ENCODE data around the gene GABARAPL2. TPM values are rescaled to one million over a fixed set of nuclear protein-coding genes. Genes with fewer than 3 reads are reported as not detected.
"Not testable (repeated sequence)": the region's sequence is repeated elsewhere in the genome, so short reads cannot be mapped to it uniquely, and the experiment has no call there.

Gene GABARAPL2, protein sequence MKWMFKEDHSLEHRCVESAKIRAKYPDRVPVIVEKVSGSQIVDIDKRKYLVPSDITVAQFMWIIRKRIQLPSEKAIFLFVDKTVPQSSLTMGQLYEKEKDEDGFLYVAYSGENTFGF
- total RNA-seq (2014; rRNA removed; shearing (Covaris generic)): 48.7 and 50.5 TPM in 2 replicates
- 79.5 and 85.5 TPM in 2 replicates for polyA plus RNA-seq (2015; cell fraction: cytosol; rRNA removed)
- 51.8 and 58.7 TPM in 2 replicates for polyA plus RNA-seq (2015; cell fraction: nucleus; rRNA removed)

DNA sequence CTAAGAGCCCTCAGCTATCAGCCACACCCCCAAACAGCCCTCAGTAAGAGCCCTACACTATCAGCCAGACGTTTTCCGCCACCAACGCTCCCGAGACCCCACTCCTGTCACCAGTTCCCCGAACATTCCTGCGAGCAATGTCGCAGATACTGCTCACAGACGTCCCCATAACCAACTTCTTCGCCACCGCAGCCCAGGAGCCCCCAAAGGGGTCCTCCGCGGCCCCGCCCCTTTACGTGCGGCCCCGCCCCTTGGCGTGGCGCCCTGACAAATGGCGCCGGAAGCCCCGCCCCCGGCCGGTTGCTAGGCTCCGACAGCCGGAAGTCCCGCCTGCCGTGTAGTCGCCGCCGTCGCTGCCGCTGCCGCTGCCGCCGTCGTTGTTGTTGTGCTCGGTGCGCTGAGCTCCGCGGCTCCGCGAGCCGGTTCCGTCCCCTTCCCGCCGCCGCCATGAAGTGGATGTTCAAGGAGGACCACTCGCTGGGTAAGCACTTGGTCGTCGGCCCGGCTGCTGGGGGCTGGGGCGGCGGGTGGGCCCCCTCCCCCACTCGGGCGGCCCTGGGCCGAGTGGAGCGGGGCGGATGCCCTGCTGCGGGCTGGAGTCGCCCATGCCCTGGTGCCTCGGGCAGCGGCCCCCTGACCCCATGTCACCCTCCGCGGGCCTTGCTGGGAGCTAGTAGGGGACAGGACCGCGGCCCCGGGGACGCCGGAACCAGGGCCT lies at the start of gene GABARAPL2:
Gene GABARAPL2 (plus strand): TSS at position 340 of the 718 bp plus-strand sequence. CDS start 108 bp downstream, at position 448.
- in situ Hi-C loops (cut with HindIII; ENCODE audit: low pct_unique_long_range_greater_than_20kb, low sequenced_read_pairs): no loop called here
- peak; percentile 67 for DNase-seq (ENCODE audit: low read depth, low spot score)

DNA sequence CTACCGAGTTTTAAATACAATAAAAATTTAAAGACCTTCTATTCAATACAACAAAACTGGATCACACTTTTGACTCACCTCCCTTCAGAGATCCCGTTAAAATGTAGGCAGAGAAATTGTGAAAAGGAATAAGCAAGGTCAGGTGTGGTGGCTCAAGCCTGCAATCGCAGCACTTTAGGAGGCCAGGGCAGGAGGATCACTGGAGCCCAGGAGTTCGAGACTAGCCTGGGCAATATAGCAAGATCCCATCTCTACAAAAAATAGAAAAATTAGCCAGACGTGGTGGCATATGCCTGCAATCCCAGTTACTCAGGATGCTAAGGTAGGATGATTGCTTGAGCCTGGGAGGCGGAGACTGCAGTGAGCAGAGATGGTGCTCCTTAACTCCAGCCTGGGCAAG lies 47.0 kb upstream of the GABARAPL2 start:
- in situ Hi-C loops (cut with HindIII; ENCODE audit: low pct_unique_long_range_greater_than_20kb, low sequenced_read_pairs): no loop called here

DNA sequence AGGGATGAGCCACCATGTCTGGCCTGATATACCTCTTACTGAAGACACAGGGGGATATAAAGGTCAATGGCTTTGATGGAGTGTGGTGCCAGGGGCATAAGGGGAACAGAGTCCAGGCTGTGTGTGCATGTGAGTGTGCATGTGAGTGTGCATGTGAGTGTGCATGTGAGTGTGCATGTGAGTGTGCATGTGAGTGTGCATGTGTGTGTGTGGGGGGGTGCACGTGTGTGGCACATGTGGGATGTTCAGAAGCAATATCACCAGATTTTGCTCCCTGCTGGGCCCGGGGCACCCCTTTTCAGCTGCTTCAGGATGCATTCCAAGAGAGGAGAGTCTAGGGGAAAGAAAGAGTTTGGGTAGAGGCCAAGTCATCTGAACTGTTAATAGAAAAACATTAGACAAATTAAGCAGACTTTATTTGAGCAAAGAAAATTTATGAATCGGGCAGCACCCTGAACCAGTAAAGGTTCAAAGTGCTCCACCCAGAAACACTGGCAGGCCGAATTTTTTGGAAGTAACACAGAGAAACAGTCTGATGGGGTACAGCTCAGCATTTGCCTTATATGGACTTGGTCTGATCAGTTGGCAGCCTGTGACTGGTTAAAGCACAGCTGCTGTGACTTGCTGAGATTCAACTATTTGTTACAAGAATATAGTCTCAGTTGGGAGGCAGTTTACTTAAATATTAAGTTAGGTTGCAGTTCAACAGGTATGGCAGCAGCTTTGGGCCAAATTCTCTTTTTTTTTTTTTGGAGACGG lies 40.0 kb upstream of the GABARAPL2 start:
- in situ Hi-C loops (cut with HindIII; ENCODE audit: low pct_unique_long_range_greater_than_20kb, low sequenced_read_pairs): no loop called here
- DNase-seq (ENCODE audit: low read depth, low spot score): no peak

More for the DNA sequence above, 47.0 kb upstream of the GABARAPL2 start:
- DNase-seq (ENCODE audit: low read depth, low spot score): no peak

DNA sequence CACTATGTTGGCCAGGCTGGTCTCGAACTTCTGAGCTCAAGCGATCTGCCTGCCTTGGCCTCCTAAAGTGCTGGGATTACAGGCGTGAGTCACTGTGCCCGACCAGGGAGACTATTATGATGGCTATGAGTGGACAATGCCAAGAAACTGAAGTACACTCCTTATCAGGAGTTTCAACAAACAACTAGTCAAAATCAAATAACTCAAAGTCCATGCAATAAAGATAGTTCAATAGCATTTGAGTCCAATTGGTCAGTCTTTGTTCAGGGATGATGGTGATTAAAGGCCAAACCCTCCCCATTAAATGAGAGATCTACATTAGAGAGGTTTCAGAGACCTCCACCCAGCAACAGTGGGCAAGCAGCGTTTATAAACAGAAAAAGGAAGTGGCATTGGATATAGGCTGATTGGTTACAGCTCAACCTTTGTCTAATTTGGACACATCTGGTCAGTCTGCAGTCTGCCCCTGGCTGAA lies 38.3 kb upstream of the GABARAPL2 start:
- in situ Hi-C loops (cut with HindIII; ENCODE audit: low pct_unique_long_range_greater_than_20kb, low sequenced_read_pairs): no loop called here
- no peak for DNase-seq (ENCODE audit: low read depth, low spot score)

DNA sequence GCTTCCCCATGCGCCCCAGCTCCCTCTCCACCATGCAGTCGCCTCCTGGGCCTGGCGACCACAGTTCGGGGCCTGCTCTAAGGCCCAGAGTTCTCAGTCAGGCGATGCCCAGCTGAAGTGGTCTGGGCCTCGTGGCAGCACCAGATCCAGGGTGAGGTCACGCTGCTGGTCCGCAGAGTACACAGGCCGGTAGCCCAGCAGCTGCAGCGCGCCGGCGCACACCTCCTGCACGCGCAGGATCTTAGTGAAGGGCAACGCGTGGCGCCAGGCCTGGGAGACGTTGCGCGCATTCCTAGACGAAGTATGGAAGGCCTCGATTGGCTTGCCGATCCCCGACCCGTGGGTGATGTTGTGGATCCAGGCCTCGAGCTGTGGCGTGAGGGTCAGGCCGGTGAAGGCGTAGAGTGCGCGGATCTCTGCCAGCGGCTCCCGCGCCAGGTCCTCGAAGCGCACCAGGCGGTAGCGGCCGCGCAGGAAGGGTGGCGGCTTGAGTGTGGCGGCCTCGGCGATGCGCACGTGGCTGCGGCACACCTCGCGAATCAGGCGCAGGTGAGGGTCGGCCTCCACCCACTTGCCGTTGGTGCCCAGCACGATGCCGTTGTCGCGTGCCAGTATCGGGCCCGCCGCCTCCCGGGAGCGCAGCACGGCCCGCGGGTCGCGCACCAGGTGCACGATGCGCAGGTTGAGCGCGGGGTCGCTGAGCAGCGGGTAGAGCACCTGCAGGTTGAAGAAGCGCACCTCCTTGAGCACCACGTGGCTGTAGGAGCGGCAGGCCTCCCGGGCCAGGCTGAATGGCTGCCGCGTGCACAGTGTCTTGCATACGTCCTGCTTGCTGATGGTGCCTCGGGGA lies 36.9 kb upstream of the GABARAPL2 start:
- no peak for DNase-seq (ENCODE audit: low read depth, low spot score)
- in situ Hi-C loops (cut with HindIII; ENCODE audit: low pct_unique_long_range_greater_than_20kb, low sequenced_read_pairs): no loop called here

DNA sequence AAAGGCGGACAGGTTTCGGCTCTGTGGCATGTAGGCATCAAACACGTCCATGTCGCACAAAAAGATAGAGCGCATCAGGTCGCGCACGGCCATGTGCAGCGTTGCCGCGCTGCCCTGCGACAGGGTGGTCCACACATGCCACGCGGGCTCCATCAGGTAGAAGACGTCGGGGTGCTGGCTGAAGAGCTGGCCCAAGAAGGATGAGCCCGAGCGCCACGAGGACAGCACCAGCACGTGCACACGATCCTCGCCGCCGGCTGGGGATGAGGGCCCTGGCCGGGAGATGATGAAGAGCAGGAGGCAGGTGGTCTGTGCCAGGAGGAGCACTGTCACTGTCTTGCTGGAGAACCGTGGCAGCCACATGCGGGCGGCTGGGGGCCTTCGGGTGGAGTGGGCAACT lies 36.2 kb upstream of the GABARAPL2 start:
- in situ Hi-C loops (cut with HindIII; ENCODE audit: low pct_unique_long_range_greater_than_20kb, low sequenced_read_pairs): no loop called here
- DNase-seq (ENCODE audit: low read depth, low spot score): no peak

DNA sequence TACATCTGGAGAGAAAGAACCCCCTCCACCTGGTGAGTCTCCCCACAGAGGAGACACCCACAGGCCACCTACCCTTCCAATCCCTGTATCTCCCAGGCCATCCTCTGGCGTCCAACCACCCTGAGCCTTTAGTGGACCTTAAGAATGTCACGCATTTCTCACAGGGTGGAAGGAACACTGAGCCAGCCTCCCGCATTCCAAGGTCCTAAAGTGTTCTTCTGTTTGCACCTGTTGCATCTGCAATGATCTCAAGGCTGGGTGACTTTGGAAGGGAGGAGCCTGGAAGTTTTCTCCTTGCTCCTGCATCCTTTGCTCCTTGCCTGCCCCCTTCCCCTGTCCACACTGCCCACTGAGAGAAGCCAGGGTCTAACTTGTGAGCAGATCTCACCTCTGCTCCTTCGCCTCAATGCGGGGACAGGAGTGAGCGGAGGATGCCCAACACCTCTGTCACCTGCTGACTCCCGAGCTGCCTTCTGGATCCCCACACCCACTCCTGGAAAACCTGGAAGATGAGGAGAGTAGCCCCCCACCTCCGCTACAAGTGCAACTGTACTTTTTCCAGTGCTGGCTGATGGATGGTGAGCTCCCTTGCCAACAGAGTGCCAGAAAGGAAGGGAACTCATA lies 33.9 kb upstream of the GABARAPL2 start:
- in situ Hi-C loops (cut with HindIII; ENCODE audit: low pct_unique_long_range_greater_than_20kb, low sequenced_read_pairs): no loop called here
- no peak for DNase-seq (ENCODE audit: low read depth, low spot score)

DNA sequence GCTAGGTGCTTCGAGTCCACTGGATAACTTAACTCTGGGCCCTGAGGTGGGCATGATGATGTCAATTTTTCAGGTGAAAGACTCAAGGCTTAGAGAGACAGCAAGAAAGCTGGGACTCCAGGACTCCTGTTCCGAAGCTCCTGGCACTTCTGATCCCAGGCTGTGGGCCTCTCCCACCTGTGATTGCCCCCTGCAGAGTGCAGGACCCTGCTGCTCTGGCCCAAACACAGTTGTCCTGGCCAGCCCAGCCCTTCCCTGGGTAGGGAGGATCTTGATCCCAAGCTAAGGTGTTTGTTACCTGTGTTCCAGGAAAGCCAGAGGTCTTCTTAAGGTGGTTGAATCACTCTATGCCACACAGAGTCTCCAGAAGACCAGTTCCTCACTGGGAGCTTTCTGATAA lies 33.4 kb upstream of the GABARAPL2 start:
- in situ Hi-C loops (cut with HindIII; ENCODE audit: low pct_unique_long_range_greater_than_20kb, low sequenced_read_pairs): no loop called here
- DNase-seq (ENCODE audit: low read depth, low spot score): no peak

DNA sequence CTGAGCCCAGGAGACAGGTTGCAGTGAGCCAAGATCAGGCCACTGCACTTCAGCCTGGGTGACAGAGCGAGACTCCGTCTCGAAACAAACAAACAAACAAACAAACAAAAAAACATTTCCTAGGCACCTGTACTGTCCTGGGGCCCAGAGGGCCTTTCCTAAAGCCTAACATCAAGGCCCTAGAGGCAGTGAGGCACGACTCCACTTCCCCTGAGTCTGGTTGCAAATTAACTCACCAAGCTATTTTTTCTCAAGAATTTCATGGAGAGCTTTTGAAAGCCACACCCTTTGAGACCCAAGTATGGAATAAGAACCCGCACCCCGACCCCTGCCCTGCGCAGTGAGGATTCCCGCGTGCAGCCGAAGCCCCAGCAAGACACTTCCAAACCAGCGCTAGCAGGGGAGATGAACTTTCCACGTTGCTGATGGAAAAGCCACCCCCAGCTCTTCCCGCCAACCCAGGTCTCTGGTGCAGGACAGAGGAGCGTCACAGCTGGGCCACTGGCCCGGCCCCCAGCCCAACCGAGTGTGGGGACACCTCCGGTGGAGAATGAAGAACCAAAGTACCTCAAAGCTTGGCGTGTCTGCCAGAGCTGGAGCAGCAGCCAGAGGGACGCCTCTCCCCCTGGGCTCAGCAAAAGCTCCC lies 31.5 kb upstream of the GABARAPL2 start:
- in situ Hi-C loops (cut with HindIII; ENCODE audit: low pct_unique_long_range_greater_than_20kb, low sequenced_read_pairs): no loop called here
- DNase-seq (ENCODE audit: low read depth, low spot score): no peak

DNA sequence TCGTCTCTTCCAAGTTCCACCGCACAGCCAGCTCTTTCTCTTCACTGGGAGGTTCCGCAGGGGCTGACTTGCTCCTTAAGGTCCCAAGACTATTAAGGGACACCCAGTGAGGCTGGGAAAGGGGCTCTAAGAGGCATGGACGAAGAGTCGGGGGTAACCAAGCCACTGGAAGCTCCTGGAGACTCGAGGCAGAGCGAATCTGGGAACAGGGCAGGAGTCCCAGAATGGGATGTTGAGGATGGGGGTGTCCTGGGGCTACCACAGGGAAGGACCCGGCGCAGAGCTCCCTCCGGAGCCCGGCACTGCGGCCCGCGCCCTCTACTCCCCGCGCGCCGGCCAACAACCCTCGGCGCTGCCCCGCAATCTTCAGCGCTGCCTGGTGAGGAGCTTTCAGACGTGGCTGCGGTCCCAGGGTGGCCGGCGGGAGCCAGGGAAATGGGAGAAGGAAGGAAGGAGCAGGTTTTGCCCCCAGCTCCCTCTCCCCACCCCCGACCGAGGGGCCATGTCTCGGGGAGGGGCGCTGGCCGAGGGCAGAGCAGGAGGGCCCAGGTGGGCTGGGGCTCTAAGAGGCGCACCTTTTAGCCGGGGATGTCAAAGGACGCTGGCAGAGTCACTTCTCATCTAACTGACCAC lies 30.9 kb upstream of the GABARAPL2 start:
- DNase-seq (ENCODE audit: low read depth, low spot score): no peak
- in situ Hi-C loops (cut with HindIII; ENCODE audit: low pct_unique_long_range_greater_than_20kb, low sequenced_read_pairs): no loop called here

DNA sequence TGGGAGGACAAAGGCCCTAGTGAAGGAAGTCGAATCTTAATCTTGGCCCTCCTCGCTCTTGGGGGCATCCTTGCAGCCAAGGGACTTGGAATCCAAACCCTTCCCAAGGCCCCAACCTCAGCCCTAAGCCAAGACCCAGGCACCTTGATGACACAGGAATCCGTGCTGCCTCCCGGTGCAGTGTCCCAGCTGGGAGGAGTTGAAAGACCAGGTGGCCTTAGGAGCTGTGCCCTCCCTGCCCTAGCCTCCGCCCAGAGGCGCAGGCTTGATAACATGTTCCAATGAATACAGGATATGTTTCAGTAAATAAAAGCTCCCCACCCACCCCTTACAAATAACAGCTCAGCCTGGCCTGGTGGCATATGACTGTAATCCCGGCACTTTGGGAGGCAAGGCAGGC lies 30.3 kb upstream of the GABARAPL2 start, which contains the start of gene CHST5:
Gene CHST5 (minus strand): TSS at position 208 of the 400 bp plus-strand sequence. CDS start 5,724 bp downstream, outside the sequence.
- in situ Hi-C loops (cut with HindIII; ENCODE audit: low pct_unique_long_range_greater_than_20kb, low sequenced_read_pairs): no loop called here
- no peak for DNase-seq (ENCODE audit: low read depth, low spot score)

DNA sequence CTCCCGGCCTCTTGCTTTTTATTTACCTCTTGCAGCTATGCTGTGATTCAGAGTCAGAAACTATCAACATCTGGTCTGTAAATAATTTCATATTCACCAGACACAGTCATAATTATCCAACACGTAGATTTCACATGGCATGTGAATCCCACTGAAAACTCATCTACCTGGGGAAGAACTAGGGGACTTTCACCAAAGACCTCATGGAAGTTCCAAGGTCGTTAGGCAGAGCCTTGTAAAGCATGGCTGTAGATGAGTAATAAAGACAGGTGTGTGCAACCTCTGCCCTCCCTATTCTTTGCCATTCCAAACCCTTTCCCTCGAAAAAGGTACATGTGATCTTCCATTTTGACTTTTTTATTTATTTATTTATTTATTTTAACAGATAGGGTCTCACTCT lies 28.4 kb upstream of the GABARAPL2 start:
- DNase-seq (ENCODE audit: low read depth, low spot score): no peak
- in situ Hi-C loops (cut with HindIII; ENCODE audit: low pct_unique_long_range_greater_than_20kb, low sequenced_read_pairs): no loop called here

DNA sequence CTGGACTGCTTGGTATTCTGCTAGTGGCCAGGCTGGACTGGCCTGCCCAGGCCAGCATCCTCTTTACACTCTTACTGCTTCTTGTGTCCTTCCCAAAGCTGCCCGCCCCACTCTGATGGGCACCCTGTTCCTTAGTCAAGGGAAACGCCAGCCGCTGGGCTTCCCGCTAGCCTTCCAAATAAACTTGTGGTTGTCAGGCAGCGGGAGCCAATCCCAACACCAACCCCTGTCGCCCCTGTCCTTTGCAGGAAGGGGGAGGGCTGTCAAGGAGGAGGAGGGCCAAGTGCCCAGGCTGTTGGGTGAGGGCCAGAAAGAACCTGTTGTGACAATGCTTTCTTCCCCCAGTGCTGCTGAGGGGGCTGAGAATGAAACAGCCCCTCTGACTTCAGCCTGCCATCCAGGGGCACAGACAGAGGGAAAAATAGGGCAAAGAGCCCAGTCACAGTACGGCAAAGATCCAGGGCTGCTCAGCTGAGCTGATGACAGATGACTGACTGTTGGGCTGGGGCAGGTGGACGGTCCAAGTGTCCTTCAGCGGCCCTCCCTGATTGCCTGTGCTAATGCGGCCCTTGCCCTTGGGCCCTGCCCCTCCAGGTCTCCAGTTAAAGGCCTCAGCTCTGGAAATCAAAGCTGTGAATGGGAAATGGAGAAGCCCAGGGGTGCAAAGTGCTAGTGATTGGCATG lies 27.2 kb upstream of the GABARAPL2 start:
- DNase-seq (ENCODE audit: low read depth, low spot score); in situ Hi-C loops (cut with HindIII; ENCODE audit: low pct_unique_long_range_greater_than_20kb, low sequenced_read_pairs): not testable (repeated sequence)

DNA sequence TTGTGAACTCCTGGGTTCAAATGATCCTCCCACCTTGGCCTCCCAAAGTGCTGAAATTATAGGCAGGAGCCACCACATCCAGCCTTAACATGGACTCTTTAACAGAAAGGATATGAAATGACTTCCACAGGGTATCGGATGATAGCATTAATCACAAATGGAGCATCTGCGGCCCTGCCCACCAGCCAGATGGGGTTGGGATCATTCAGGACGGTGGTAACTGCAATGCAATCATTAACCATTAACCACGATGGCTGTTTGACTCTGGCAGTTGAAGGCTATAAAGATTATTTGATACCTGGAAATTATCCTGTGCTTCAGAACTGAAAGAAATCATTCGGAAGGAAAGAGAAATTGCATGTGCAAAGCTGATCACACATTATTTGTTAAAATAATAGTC lies 24.9 kb upstream of the GABARAPL2 start:
- no peak for DNase-seq (ENCODE audit: low read depth, low spot score)
- in situ Hi-C loops (cut with HindIII; ENCODE audit: low pct_unique_long_range_greater_than_20kb, low sequenced_read_pairs): no loop called here

DNA sequence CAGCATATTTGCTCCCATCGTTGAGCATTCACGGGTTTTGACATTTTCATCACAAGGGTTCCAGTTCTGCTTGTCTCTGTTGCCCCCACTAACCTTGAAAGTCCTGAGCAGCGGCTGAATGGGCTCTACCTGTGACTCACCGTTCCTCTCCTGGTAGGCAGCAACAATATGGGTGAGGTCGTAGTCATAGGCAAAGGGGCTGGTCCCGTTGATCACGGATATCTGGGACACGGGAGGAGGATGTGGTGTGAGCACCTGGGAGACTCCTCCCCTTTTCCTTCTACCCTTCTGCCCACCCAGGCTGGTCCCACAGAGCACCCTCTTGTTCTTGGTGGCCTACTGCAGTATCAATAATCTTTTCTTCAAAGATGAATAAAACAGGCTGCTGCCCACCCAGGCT lies 23.7 kb upstream of the GABARAPL2 start:
- in situ Hi-C loops (cut with HindIII; ENCODE audit: low pct_unique_long_range_greater_than_20kb, low sequenced_read_pairs); DNase-seq (ENCODE audit: low read depth, low spot score): not testable (repeated sequence)

DNA sequence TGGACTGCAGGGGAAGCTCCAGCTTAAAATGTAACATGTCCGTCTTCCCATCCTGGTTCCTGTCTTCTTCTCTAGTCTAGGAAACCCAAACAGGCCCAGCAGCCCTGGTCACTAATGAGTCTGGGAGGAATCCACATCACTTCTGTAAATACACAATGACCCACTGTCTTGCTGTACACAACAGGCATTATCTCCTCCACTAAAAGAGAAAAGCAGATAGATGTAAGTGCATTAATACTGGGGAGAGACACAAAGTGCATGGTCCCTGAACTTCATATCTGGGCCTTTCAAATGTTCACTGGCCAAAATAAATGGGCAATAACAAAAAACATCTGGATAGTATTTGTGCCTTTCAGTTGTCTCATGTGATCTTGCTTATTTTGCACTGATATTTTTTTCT lies 20.3 kb upstream of the GABARAPL2 start:
- in situ Hi-C loops (cut with HindIII; ENCODE audit: low pct_unique_long_range_greater_than_20kb, low sequenced_read_pairs): not testable (repeated sequence)

More for the DNA sequence above, 20.3 kb upstream of the GABARAPL2 start:
- DNase-seq (ENCODE audit: low read depth, low spot score): not testable (repeated sequence)
